Smooth muscle cell (in vitro differentiated cells): ENCODE measurements around the gene SLC34A3. TPM values are rescaled to one million over a fixed set of nuclear protein-coding genes. Genes with fewer than 3 reads are reported as not detected.

Experiments used
- DNase-seq: peaks from one replicate; lab custom pipeline; 2025; ENCODE audit not compliant: unreplicated experiment; lab: John Stamatoyannopoulos, UW
- H2AFZ ChIP-seq: fragments of 200-600 bp; sonication (generic); 2 replicates; pipeline ENCODE4 v1.6.0; 2016; ENCODE audit warnings: antibody characterized with exemption, low read depth, mild to moderate bottlenecking
- H3F3A ChIP-seq: fragments of 200-600 bp; sonication (generic); 2 replicates; pipeline ENCODE4 v1.6.0; 2017; ENCODE audit warnings: antibody characterized with exemption, low read depth
- H3K27ac ChIP-seq: fragments of 200-600 bp; sonication (generic); 2 replicates; pipeline ENCODE4 v1.5.1; 2016; ENCODE audit warnings: low read depth, mild to moderate bottlenecking
- H3K27me3 ChIP-seq: fragments of 200-600 bp; sonication (generic); 2 replicates; pipeline ENCODE4 v1.6.1; 2016; ENCODE audit warnings: low read depth, mild to moderate bottlenecking
- H3K36me3 ChIP-seq: fragments of 200-600 bp; sonication (generic); 2 replicates; pipeline ENCODE4 v1.5.1; 2016; ENCODE audit warnings: low read depth
- H3K4me1 ChIP-seq: fragments of 200-600 bp; sonication (generic); 2 replicates; pipeline ENCODE4 v1.5.1; 2016; ENCODE audit warnings: low read depth
- H3K4me2 ChIP-seq: fragments of 200-600 bp; sonication (generic); 2 replicates; pipeline ENCODE4 v1.6.0; 2016; ENCODE audit warnings: mild to moderate bottlenecking
- H3K4me3 ChIP-seq: fragments of 200-600 bp; sonication (generic); 2 replicates; pipeline ENCODE4 v1.5.1; 2016; ENCODE audit warnings: mild to moderate bottlenecking
- H3K79me2 ChIP-seq: fragments of 200-600 bp; sonication (generic); 2 replicates; pipeline ENCODE4 v1.6.0; 2016; ENCODE audit warnings: low read depth, mild to moderate bottlenecking
- H3K9ac ChIP-seq: fragments of 200-600 bp; sonication (generic); 2 replicates; pipeline ENCODE4 v1.6.0; 2016; ENCODE audit warnings: low read depth
- H3K9me3 ChIP-seq: fragments of 200-600 bp; sonication (generic); replicated peaks from 2 replicates; pipeline ENCODE4 v1.5.1; 2016; ENCODE audit warnings: low read depth
- H4K20me1 ChIP-seq: fragments of 200-600 bp; sonication (generic); 2 replicates; pipeline ENCODE4 v1.6.0; 2016; ENCODE audit warnings: low read depth
- WGBS: methylation state at CpG from one replicate; pipeline ENCODE4 v1.1.7; 2016; ENCODE audit warnings: low lambda C conversion rate; 5-methylcytosine and 5-hydroxymethylcytosine counted together
- polyA plus RNA-seq: library from polyadenylated mRNA; unstranded; fragments of >200 nt; fragmentation: Nextera tagmentation; extraction: Ambion mirVana; gene quantifications from 2 replicates; pipeline ENCODE4 v1.2.1, GENCODE V29; 2016
- total RNA-seq: library from RNA; depleted of rRNA; stranded (reverse); fragments of >200 nt; gene quantifications from 2 replicates; pipeline ENCODE4 v1.2.3, GENCODE V29; 2014
- TF ChIP-seq, protein P1 (sequence below): fragments of 200-600 bp; sonication (generic); IDR thresholded peaks from 2 replicates; pipeline ENCODE4 v1.5.1; 2017; ENCODE audit warnings: borderline replicate concordance, mild to moderate bottlenecking, antibody characterized with exemption; ENCODE audit not compliant: insufficient read depth, poor library complexity, severe bottlenecking

Gene SLC34A3
- total and polyA plus RNA-seq, 2 experiments from 2014 or later = not detected

DNA sequence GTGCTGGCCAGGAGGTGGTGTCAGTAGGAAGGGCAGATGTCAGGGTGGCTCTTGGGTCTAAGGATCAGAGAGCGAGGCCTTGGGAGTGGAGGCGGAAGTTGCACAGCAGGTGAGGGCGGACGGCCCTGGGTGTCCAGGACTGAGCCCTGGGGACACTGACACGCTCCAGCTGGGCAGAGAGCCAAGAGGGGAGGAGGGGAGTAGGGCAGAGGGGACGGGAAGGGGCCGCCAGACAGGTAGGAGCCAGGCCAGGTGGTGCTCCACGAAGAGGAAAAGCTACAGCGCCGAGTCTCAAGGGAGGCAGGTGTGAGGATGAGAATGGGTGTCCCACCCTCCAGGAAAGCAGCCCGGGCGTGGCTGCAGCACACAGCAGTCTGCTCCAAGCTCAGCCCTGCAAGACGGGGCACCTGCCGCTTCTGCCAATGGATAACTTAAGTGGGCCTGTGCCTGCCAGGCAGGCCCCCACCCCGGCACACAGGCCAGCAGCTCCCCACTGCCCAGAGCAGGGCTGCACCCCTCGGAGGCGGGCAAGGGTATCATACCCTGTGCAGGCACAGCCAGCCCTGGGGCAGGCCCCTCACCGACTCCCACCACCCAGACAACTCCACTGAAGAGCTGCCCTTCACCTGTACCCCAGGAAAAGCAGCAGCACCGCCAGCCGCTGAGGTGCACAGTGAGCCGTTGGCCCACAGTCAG is 35.0 kb upstream of the SLC34A3 start:
- Histone ChIP-seq H3F3A (no peaks in the 10 kb centered on the region), H3K4me1 (peaks cover 15% of the 10 kb centered on the region), H3K4me2 (no peak overlapping the region), H3K4me3 (no peak overlapping the region), H3K27ac (no peak overlapping the region), H3K9ac (no peak overlapping the region), H2AFZ (no peak overlapping the region), H4K20me1 (peaks cover 64% of the 10 kb centered on the region), H3K9me3 (no peaks in the 10 kb centered on the region), H3K79me2 (peaks cover 45% of the 10 kb centered on the region), H3K36me3 (no peaks in the 10 kb centered on the region), H3K27me3 (no peaks in the 10 kb centered on the region)
- no peak for DNase-seq
- 94% methylated on average over 21 of the region's 21 CpGs for WGBS
- TF ChIP-seq, protein P1, sequence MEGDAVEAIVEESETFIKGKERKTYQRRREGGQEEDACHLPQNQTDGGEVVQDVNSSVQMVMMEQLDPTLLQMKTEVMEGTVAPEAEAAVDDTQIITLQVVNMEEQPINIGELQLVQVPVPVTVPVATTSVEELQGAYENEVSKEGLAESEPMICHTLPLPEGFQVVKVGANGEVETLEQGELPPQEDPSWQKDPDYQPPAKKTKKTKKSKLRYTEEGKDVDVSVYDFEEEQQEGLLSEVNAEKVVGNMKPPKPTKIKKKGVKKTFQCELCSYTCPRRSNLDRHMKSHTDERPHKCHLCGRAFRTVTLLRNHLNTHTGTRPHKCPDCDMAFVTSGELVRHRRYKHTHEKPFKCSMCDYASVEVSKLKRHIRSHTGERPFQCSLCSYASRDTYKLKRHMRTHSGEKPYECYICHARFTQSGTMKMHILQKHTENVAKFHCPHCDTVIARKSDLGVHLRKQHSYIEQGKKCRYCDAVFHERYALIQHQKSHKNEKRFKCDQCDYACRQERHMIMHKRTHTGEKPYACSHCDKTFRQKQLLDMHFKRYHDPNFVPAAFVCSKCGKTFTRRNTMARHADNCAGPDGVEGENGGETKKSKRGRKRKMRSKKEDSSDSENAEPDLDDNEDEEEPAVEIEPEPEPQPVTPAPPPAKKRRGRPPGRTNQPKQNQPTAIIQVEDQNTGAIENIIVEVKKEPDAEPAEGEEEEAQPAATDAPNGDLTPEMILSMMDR = no peak

DNA sequence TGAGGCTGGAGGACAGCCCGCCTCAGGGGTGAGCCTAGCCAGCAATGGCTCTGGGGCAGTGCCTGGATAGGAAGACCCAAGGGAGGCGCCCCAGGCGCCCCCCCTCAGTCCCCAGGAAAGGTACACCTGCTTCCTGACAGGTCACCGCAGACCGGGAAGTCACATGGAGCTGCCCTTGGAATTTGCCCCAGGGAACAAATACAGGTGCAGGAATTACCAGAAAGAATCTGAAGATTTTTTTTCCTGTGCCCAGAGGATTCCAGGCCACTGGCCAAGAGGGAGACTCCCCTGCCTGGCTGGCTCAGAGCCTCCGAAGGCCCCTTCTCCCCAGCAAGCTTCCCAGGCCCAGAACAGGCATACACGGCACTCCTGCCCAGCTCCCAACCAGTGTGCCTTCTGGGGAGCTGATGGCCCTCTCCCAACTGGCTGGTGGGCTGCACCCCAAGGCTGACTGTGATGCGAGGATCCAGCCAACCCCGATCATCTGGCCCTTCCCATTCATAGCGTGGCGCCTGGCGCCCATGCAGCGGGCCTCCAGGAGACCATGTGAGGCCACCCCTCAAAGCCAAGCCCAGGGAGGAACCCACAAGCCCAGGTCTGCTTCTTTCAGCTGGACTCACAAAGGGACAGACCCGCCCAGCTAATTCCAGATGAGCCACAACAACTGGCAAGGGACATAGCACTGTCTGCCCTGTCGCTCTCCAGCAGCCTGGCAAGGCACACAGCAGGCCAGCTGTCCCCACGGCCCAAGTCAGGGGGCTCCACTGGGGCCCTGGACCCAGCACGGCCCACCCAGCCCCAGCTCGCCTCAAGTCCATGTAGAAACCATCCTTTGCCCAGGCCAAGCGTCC is 32.4 kb upstream of the SLC34A3 start:
- H3K36me3 ChIP-seq = no peaks in the 10 kb centered on the region
- peak overlapping the region; percentile 59 for H3K4me3 ChIP-seq
- H3K27ac ChIP-seq = no peak overlapping the region
- H3K9me3 ChIP-seq = no peaks in the 10 kb centered on the region
- no peaks in the 10 kb centered on the region for H3K27me3 ChIP-seq
- H3K79me2 ChIP-seq = peaks cover 50% of the 10 kb centered on the region
- H2AFZ ChIP-seq = no peak overlapping the region
- DNase-seq = no peak
- peaks cover 21% of the 10 kb centered on the region for H3K4me1 ChIP-seq
- H3K9ac ChIP-seq = no peak overlapping the region
- H3K4me2 ChIP-seq = peak overlapping the region; percentile 86
- WGBS = 85% methylated on average over 19 of the region's 19 CpGs
- H3F3A ChIP-seq = no peaks in the 10 kb centered on the region
- peaks cover 64% of the 10 kb centered on the region for H4K20me1 ChIP-seq
- TF ChIP-seq, protein P1 = no peak

DNA sequence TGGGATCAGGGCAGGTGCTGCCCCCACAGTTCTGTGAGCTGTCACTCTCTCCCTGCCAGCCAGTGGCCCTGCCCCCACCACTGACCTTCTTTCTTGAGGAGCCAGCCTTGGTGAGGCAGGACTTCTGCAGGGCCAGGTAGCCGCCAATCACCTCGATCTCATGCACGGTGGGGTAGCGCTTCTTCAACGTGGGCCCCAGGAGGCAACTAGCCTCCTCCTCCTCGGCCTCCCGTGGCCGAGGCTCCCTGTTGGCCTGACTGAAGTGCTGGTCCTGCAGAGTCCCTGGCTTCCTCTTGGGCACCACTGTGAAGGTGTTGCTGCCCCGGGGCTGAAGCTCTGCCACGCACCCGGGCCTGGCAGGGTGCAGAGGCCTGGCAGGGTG is 31.8 kb upstream of the SLC34A3 start:
- Histone ChIP-seq H3K27me3 (no peaks in the 10 kb centered on the region), H3K27ac (no peak overlapping the region), H3K9me3 (no peaks in the 10 kb centered on the region), H3K79me2 (peaks cover 56% of the 10 kb centered on the region), H3K4me2 (peak overlapping the region; percentile 86), H3F3A (no peaks in the 10 kb centered on the region), H3K36me3 (no peaks in the 10 kb centered on the region), H3K4me1 (peaks cover 22% of the 10 kb centered on the region), H3K9ac (peak overlapping the region; percentile 17), H4K20me1 (peaks cover 59% of the 10 kb centered on the region), H3K4me3 (peak overlapping the region; percentile 59), H2AFZ (no peak overlapping the region)
- TF ChIP-seq, protein P1 = no peak
- DNase-seq = no peak
- 77% methylated on average over 11 of the region's 11 CpGs for WGBS
